PC-9 (cell line): ENCODE measurements around the gene MGAT5. TPM values are rescaled to one million over a fixed set of nuclear protein-coding genes. Genes with fewer than 3 reads are reported as not detected.

Source experiments
- BruUV-seq: library from RNA; stranded (reverse); fragments of 400-500 nt; replicated peaks from 2 replicates; lab custom pipeline; 2021; lab: Mats Ljungman, UMichigan
- CTCF ChIA-PET: fragments of 300-600 bp; sonication (Branson Sonifier 250); formaldehyde crosslinking; loops from one replicate; lab custom pipeline; 2022; ENCODE audit warnings: antibody characterized with exemption; lab: Charles Lee
- POLR2A ChIA-PET: fragments of 300-600 bp; sonication (Branson Sonifier 250); formaldehyde crosslinking; loops from one replicate; lab custom pipeline; 2022; ENCODE audit warnings: antibody characterized with exemption; ENCODE audit not compliant: unreplicated experiment; lab: Charles Lee
- DNase-seq, 2 experiments: peaks; one replicate each; pipeline versions ENCODE4 v3.0.0 to v3.0.0-alpha.2; 2015 to 2022; ENCODE audit warnings: mixed read lengths in 1 of 2
- H2AFZ ChIP-seq: fragments of 200-600 bp; sonication (generic); 2 replicates; pipeline ENCODE4 v1.8.1; 2017; ENCODE audit warnings: antibody characterized with exemption
- H3F3A ChIP-seq: fragments of 200-600 bp; sonication (generic); 2 replicates; pipeline ENCODE4 v1.8.1; 2017; ENCODE audit warnings: antibody characterized with exemption, mild to moderate bottlenecking, low read depth; ENCODE audit not compliant: insufficient read depth
- H3K27ac ChIP-seq: fragments of 200-600 bp; sonication (generic); 2 replicates; pipeline ENCODE4 v1.6.1; 2016; ENCODE audit warnings: mixed run types
- H3K27me3 ChIP-seq: fragments of 200-600 bp; sonication (generic); 2 replicates; pipeline ENCODE4 v1.6.1; 2016; ENCODE audit warnings: low read depth, mixed run types; ENCODE audit not compliant: insufficient read depth
- H3K36me3 ChIP-seq: fragments of 200-600 bp; sonication (generic); 2 replicates; pipeline ENCODE4 v1.6.1; 2016; ENCODE audit warnings: low read depth, mixed run types
- H3K4me1 ChIP-seq: fragments of 200-600 bp; sonication (generic); replicated peaks from 2 replicates; pipeline ENCODE4 v1.6.1; 2016; ENCODE audit warnings: mixed run types; ENCODE audit not compliant: insufficient read depth
- H3K4me2 ChIP-seq: fragments of 200-600 bp; sonication (generic); 2 replicates; pipeline ENCODE4 v1.6.1; 2017; ENCODE audit warnings: mixed run types
- H3K4me3 ChIP-seq: fragments of 200-600 bp; sonication (generic); 2 replicates; pipeline ENCODE4 v1.6.1; 2016; ENCODE audit warnings: mixed run types
- H3K79me2 ChIP-seq: fragments of 200-600 bp; sonication (generic); 2 replicates; pipeline ENCODE4 v1.6.1; 2017; ENCODE audit warnings: low read depth, mixed run types
- H3K9me2 ChIP-seq: fragments of 200-600 bp; sonication (generic); 2 replicates; pipeline ENCODE4 v1.8.1; 2017; ENCODE audit warnings: mild to moderate bottlenecking; ENCODE audit not compliant: insufficient read depth
- H3K9me3 ChIP-seq: fragments of 200-600 bp; sonication (generic); 2 replicates; pipeline ENCODE4 v1.8.1; 2016; ENCODE audit warnings: low read depth; ENCODE audit not compliant: insufficient read depth
- H4K20me1 ChIP-seq: fragments of 200-600 bp; sonication (generic); 2 replicates; pipeline ENCODE4 v1.8.1; 2017; ENCODE audit not compliant: insufficient read depth
- EZH2 ChIP-seq: fragments of 200-600 bp; sonication (generic); IDR thresholded peaks from 2 replicates; pipeline ENCODE4 v1.8.0; 2017; ENCODE audit warnings: antibody characterized with exemption, low read depth
- intact Hi-C: fragments of 100-400 bp; cut with micrococcal nuclease; formaldehyde crosslinking; loops from one replicate; pipeline ENCODE4 v1.10.0; 2022; ENCODE audit not compliant: unreplicated experiment
- total RNA-seq: library from RNA; stranded (reverse); gene quantifications from 2 replicates; pipeline ENCODE4 v1.2.3, GENCODE V29; 2021
- TF ChIP-seq, protein P1 (sequence below): fragments of 200-600 bp; sonication (generic); conservative IDR thresholded peaks from 2 replicates; pipeline ENCODE4 v1.6.1; 2017; ENCODE audit warnings: mixed run types, antibody characterized with exemption, mild to moderate bottlenecking, moderate library complexity

The MGAT5 gene
- total RNA-seq, 1 experiment from 2014 or later: 33.5 TPM

DNA sequence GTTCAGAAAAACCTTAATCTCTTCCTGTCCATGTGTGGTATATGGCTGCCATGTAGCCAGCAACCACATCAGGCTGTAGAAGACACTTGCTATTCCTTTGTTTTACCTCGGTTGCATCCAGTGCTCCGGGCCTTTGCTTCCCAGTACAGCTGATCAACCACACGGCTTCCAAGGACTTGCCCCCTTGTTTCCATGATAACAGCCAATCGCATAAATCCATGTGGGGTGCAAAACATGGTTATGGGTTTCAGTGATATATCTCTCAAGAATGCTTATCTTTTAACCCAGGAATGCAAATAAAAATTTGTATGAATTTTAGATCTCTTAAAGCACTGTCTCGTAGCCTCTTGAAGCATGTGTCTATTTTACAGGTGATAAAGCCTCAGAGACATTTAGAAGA is 118.3 kb downstream of the MGAT5 start:
- Histone ChIP-seq H3K4me1 (no peaks in the 10 kb centered on the region), H3K79me2 (no peaks in the 10 kb centered on the region), H2AFZ (no peak overlapping the region), H3K4me3 (no peak overlapping the region), H3F3A (no peaks in the 10 kb centered on the region), H3K36me3 (no peaks in the 10 kb centered on the region), H4K20me1 (no peaks in the 10 kb centered on the region), H3K9me3 (no peaks in the 10 kb centered on the region), H3K9me2 (no peaks in the 10 kb centered on the region), H3K27ac (no peak overlapping the region), H3K27me3 (no peaks in the 10 kb centered on the region), H3K4me2 (no peak overlapping the region)
- intact Hi-C loops: no loop called here
- no TSS peak for BruUV-seq
- no peak for DNase-seq
- POLR2A ChIA-PET: no interaction called here
- CTCF ChIA-PET: no interaction called here
- no peak for TF ChIP-seq EZH2

DNA sequence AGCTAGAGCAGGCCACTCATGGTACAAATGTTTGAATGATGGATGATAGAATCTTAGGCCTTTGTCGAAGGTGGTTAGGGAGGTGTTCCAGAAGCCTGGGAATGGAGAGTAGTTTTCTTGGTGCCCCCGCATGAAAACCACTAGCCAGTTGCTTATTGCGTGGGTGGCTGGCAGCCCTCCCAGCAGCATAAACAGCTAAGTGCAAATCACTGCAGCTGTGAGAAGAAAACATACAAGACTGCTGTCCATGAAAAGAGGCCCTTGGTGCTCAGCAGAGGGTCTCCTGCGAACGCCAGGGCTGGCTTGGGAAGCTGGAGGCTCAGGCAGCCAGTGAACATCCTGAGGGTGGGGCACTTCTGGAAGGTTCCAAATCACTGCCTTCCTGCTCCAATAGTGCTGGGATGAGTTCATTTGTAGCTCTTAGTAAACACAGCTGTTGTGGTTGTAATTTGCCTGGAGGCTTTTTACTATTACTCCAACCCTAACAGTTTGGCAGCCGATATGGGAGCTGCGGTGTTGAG is 118.8 kb downstream of the MGAT5 start:
- H3K27ac ChIP-seq: no peak overlapping the region
- H3K36me3 ChIP-seq: no peaks in the 10 kb centered on the region
- no peak overlapping the region for H3K4me3 ChIP-seq
- H2AFZ ChIP-seq: no peak overlapping the region
- BruUV-seq: no TSS peak
- no peaks in the 10 kb centered on the region for H3K4me1 ChIP-seq
- no peaks in the 10 kb centered on the region for H3K9me2 ChIP-seq
- ChIA-PET POLR2A (no interaction called here), CTCF (no interaction called here)
- no peak overlapping the region for H3K4me2 ChIP-seq
- H4K20me1 ChIP-seq: no peaks in the 10 kb centered on the region
- TF ChIP-seq, protein P1, sequence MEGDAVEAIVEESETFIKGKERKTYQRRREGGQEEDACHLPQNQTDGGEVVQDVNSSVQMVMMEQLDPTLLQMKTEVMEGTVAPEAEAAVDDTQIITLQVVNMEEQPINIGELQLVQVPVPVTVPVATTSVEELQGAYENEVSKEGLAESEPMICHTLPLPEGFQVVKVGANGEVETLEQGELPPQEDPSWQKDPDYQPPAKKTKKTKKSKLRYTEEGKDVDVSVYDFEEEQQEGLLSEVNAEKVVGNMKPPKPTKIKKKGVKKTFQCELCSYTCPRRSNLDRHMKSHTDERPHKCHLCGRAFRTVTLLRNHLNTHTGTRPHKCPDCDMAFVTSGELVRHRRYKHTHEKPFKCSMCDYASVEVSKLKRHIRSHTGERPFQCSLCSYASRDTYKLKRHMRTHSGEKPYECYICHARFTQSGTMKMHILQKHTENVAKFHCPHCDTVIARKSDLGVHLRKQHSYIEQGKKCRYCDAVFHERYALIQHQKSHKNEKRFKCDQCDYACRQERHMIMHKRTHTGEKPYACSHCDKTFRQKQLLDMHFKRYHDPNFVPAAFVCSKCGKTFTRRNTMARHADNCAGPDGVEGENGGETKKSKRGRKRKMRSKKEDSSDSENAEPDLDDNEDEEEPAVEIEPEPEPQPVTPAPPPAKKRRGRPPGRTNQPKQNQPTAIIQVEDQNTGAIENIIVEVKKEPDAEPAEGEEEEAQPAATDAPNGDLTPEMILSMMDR: no peak
- no peak for TF ChIP-seq EZH2
- H3K27me3 ChIP-seq: no peaks in the 10 kb centered on the region
- H3K9me3 ChIP-seq: no peaks in the 10 kb centered on the region
- no peaks in the 10 kb centered on the region for H3F3A ChIP-seq
- DNase-seq: no peak
- H3K79me2 ChIP-seq: no peaks in the 10 kb centered on the region
- intact Hi-C loops: no loop called here

GRCh38 chr2:134375935-134376334 is 122.1 kb downstream of the MGAT5 start:
- H3K4me3 ChIP-seq: no peak overlapping the region
- no peaks in the 10 kb centered on the region for H3K27me3 ChIP-seq
- TF ChIP-seq, protein P1: peak; percentile 42; the same call in 1 of the 2 replicates
- TF ChIP-seq EZH2: no peak
- ChIA-PET CTCF (interaction anchor here (0.6 kb wide), 1 partner anchor 614 kb away, joined by 3 read pairs; no protein-coding TSS in a partner anchor), POLR2A (no interaction called here)
- no peak overlapping the region for H3K27ac ChIP-seq
- no peaks in the 10 kb centered on the region for H3K4me1 ChIP-seq
- BruUV-seq: no TSS peak
- H2AFZ ChIP-seq: no peak overlapping the region
- no peak overlapping the region for H3K4me2 ChIP-seq
- no peaks in the 10 kb centered on the region for H3F3A ChIP-seq
- intact Hi-C loops: no loop called here
- H3K9me2 ChIP-seq: no peaks in the 10 kb centered on the region
- H3K79me2 ChIP-seq: no peaks in the 10 kb centered on the region
- no peaks in the 10 kb centered on the region for H4K20me1 ChIP-seq
- H3K36me3 ChIP-seq: no peaks in the 10 kb centered on the region
- DNase-seq: no peak
- no peaks in the 10 kb centered on the region for H3K9me3 ChIP-seq

GRCh38 chr2:134377730-134378129 is 123.9 kb downstream of the MGAT5 start:
- TF ChIP-seq, protein P1: no peak
- TF ChIP-seq EZH2: no peak
- Histone ChIP-seq H3K27me3 (no peaks in the 10 kb centered on the region), H3F3A (no peaks in the 10 kb centered on the region), H3K4me3 (no peak overlapping the region), H2AFZ (no peak overlapping the region), H4K20me1 (no peaks in the 10 kb centered on the region), H3K9me3 (no peaks in the 10 kb centered on the region), H3K27ac (no peak overlapping the region), H3K4me1 (no peaks in the 10 kb centered on the region), H3K9me2 (no peaks in the 10 kb centered on the region), H3K4me2 (no peak overlapping the region), H3K79me2 (no peaks in the 10 kb centered on the region), H3K36me3 (no peaks in the 10 kb centered on the region)
- POLR2A ChIA-PET: no interaction called here
- CTCF ChIA-PET: no interaction called here
- no TSS peak for BruUV-seq
- intact Hi-C loops: no loop called here
- DNase-seq: no peak
